GM12874 (cell line): ENCODE data around the gene GOLT1B.

ENCODE experiments used
- CTCF ChIP-seq: IDR thresholded peaks from 2 replicates; pipeline ENCODE4 v1.5.1; 2011; ENCODE audit warnings: low read depth, mild to moderate bottlenecking, control low read depth, low read length, moderate library complexity; ENCODE audit not compliant: insufficient read depth

GOLT1B gene

GRCh38 chr12:21502872-21503271 lies 1.3 kb downstream of the GOLT1B start:
- no peak for TF ChIP-seq CTCF

DNA sequence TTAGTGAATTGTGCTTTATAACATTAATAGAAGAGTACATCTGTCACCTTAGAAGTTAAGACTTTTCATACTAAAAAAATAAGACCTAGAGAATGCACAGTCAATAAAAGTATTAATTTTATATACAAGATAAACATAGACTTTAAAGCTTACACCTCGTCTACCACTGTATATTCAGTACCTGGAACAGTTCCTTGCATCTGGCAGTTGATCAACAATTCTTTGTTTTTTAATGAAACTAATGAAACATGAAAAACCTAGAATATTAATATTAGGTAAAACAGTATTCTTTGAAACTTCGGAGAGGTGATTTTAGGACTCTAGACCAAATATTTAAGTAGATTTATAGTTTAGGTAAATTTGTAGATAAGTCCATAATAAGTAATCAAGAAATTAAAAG lies 4.3 kb downstream of the GOLT1B start:
- no peak for TF ChIP-seq CTCF

DNA sequence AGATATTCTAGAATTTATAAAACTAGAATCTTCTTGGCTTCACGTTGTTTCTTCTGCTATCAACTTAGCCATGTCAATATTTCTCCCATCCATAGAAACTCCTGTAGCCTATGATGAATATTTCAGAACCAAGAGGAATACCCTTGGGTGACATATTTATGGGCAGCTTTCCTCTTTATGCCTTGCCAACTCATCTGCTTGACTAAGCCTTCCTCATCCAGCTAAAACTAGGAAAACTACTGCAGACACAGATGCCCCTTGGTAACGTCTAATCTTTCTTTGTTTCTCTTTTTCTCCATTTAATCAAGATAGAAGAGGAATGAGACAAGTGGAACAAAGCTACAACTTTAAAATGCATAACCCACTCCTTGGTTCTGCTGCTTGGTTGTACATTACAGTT lies 6.3 kb downstream of the GOLT1B start:
- no peak for TF ChIP-seq CTCF

- no peak for TF ChIP-seq CTCF
These were observed 8.2 kb downstream of the GOLT1B start for GRCh38 chr12:21509768-21510167.

- no peak for TF ChIP-seq CTCF
These were observed 14.7 kb downstream of the GOLT1B start for GRCh38 chr12:21516281-21516680.

DNA sequence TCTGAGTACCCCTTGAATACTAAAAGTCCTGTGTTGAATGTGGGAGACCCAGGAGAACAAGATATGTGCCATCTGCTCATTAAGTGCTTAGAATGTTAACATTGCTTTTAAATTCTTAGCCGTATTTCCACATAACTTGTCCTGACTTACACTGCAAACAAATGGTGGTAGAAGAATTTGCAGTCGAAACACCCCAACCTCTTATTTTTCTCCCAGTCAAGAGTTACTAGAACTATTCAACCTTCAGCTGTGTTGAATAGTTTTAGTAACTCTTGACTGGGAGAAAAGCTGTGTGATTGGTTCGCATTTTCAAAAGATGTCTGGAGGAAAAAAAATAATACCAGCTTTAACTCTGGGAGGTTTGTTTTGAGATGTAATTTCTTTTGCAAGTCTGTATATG lies 16.9 kb downstream of the GOLT1B start:
- TF ChIP-seq CTCF = no peak

DNA sequence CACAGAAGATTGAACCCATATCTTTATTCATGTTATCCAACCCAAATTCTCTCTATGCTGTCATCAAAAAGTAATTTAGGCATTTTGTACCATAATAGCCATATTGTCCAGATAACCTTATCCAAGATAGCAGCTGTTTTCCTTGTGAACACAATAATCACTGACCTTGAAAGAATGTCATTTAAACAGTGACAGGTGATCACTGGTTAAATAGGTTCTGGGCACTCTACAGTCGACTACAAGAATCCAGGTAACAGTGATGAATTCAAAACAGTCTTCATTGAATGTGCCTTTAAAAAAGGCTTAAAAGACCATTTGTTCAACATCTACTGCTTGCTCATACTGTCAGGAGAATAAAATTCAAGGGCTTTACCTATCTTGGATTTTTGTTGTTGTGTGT lies 20.0 kb downstream of the GOLT1B start:
- TF ChIP-seq CTCF = no peak

GRCh38 chr12:21523148-21523547 lies 21.6 kb downstream of the GOLT1B start:
- TF ChIP-seq CTCF = no peak
